Peyer's patch (tissue), 4 donors: ENCODE data around the gene EFEMP2.

Source experiments
- CTCF ChIP-seq, 6 experiments: fragments of 450-650 bp in 4 of 6; fragments of 200-600 bp in 2 of 6; sonication (generic) in 1 of 6; IDR thresholded peaks; one replicate each; pipeline ENCODE4 v1.5.1; 2017 to 2019; ENCODE audit warnings: antibody characterized with exemption in 6 of 6, mild to moderate bottlenecking in 3 of 6, moderate library complexity in 1 of 6
- POLR2A ChIP-seq, 2 donors: fragments of 450-650 bp; IDR thresholded peaks; one replicate each; pipeline ENCODE4 v1.5.1; 2017; ENCODE audit warnings: antibody characterized with exemption in 2 of 2, mild to moderate bottlenecking in 2 of 2, moderate library complexity in 2 of 2

GRCh38 chr11:65907878-65908277 lies 35.3 kb upstream of the EFEMP2 start:
- TF ChIP-seq CTCF (IDR thresholded peaks at IDR 0.05) (no peak), POLR2A (IDR thresholded peaks at IDR 0.05) (no peak)
